ENCODE data around the gene OR9Q1. TPM values are rescaled to one million over a fixed set of nuclear protein-coding genes. Genes with fewer than 3 reads are reported as not detected.

OR9Q1 gene
- total RNA-seq, 1 donor from 2014 or later = not detected

GRCh38 chr11:57978686-57979531 lies 44.8 kb upstream of the OR9Q1 start:
- H3K27ac ChIP-seq = no peak overlapping the region
- H3K9me3 ChIP-seq = no peaks in the 10 kb centered on the region
- no peak overlapping the region for H3K4me3 ChIP-seq
- H3K36me3 ChIP-seq = no peaks in the 10 kb centered on the region
- no peak for DNase-seq (ENCODE audit: extremely low spot score in 2 of 2)
- H3K4me1 ChIP-seq = no peaks in the 10 kb centered on the region
- no peaks in the 10 kb centered on the region for H3K27me3 ChIP-seq
- intact Hi-C loops (cut with DNase I) = no loop called here
- TF ChIP-seq POLR2A (IDR thresholded peaks at IDR 0.05) = no peak
- no peak for TF ChIP-seq CTCF (IDR thresholded peaks at IDR 0.05)
- no peak for TF ChIP-seq POLR2AphosphoS5 (IDR thresholded peaks at IDR 0.05; ENCODE audit: insufficient read depth in 1 of 2, low read depth in 1 of 2)

GRCh38 chr11:57979532-57980079 lies 44.1 kb upstream of the OR9Q1 start:
- no peaks in the 10 kb centered on the region for H3K27me3 ChIP-seq
- DNase-seq (ENCODE audit: extremely low spot score in 2 of 2) = no peak
- no peaks in the 10 kb centered on the region for H3K36me3 ChIP-seq
- H3K4me1 ChIP-seq = no peaks in the 10 kb centered on the region
- TF ChIP-seq CTCF (IDR thresholded peaks at IDR 0.05) (no peak), POLR2A (IDR thresholded peaks at IDR 0.05) (no peak), POLR2AphosphoS5 (IDR thresholded peaks at IDR 0.05; ENCODE audit: insufficient read depth in 1 of 2, low read depth in 1 of 2) (no peak)
- no peaks in the 10 kb centered on the region for H3K9me3 ChIP-seq
- H3K4me3 ChIP-seq = no peak overlapping the region
- H3K27ac ChIP-seq = no peak overlapping the region
- intact Hi-C loops (cut with DNase I) = no loop called here

GRCh38 chr11:57980201-57980600 lies 43.5 kb upstream of the OR9Q1 start:
- intact Hi-C loops (cut with DNase I) = no loop called here

GRCh38 chr11:57981536-57981935 lies 42.1 kb upstream of the OR9Q1 start:
- Histone ChIP-seq H3K36me3 (no peaks in the 10 kb centered on the region), H3K9me3 (no peaks in the 10 kb centered on the region), H3K27ac (no peak overlapping the region), H3K27me3 (no peaks in the 10 kb centered on the region), H3K4me3 (no peak overlapping the region), H3K4me1 (no peaks in the 10 kb centered on the region)
- intact Hi-C loops (cut with DNase I) = no loop called here
- no peak for DNase-seq (ENCODE audit: extremely low spot score in 2 of 2)
- no peak for TF ChIP-seq CTCF (IDR thresholded peaks at IDR 0.05)
- no peak for TF ChIP-seq POLR2A (IDR thresholded peaks at IDR 0.05)
- no peak for TF ChIP-seq POLR2AphosphoS5 (IDR thresholded peaks at IDR 0.05; ENCODE audit: insufficient read depth in 1 of 2, low read depth in 1 of 2)

More at GRCh38 chr11:57980201-57980600, 43.5 kb upstream of the OR9Q1 start:
- Histone ChIP-seq H3K9me3 (no peaks in the 10 kb centered on the region), H3K36me3 (no peaks in the 10 kb centered on the region), H3K4me3 (no peak overlapping the region), H3K27ac (no peak overlapping the region), H3K4me1 (no peaks in the 10 kb centered on the region), H3K27me3 (no peaks in the 10 kb centered on the region)
- no peak for DNase-seq (ENCODE audit: extremely low spot score in 2 of 2)
- TF ChIP-seq CTCF (IDR thresholded peaks at IDR 0.05) (no peak), POLR2AphosphoS5 (IDR thresholded peaks at IDR 0.05; ENCODE audit: insufficient read depth in 1 of 2, low read depth in 1 of 2) (no peak)

DNA sequence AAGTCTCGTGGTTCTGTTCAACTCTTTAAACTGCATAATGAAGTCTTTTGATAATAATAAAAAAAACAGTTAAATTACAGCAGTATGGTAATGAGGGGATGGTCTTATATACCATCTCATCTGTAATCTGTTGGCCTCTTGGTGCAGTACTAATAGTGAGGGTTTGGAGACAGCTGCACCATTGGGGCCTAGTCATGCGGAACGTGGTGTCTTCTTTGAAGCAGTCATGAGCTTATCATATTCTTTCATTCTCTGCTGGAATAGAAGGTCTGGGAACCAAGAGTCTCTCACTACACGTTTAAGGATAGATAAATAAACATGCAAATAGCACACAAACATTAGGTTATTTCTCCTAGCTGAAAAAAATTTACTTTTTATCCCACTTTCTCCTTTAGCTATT lies 40.9 kb upstream of the OR9Q1 start:
- TF ChIP-seq POLR2AphosphoS5 (IDR thresholded peaks at IDR 0.05; ENCODE audit: insufficient read depth in 1 of 2, low read depth in 1 of 2) (no peak), CTCF (IDR thresholded peaks at IDR 0.05) (no peak), POLR2A (IDR thresholded peaks at IDR 0.05) (no peak)
- no peak overlapping the region for H3K27ac ChIP-seq

More for the DNA sequence above, 40.9 kb upstream of the OR9Q1 start:
- intact Hi-C loops (cut with DNase I) = no loop called here
- H3K36me3 ChIP-seq = no peaks in the 10 kb centered on the region
- no peak for DNase-seq (ENCODE audit: extremely low spot score in 2 of 2)
- no peaks in the 10 kb centered on the region for H3K9me3 ChIP-seq
- H3K4me1 ChIP-seq = no peaks in the 10 kb centered on the region
- H3K27me3 ChIP-seq = no peaks in the 10 kb centered on the region
- H3K4me3 ChIP-seq = no peak overlapping the region

All from vagina (tissue), 2 donors.